ENCODE measurements around the gene ERG. TPM values are rescaled to one million over a fixed set of nuclear protein-coding genes. Genes with fewer than 3 reads are reported as not detected.

Gene ERG
- total RNA-seq (2014; rRNA removed) (not detected in 2 replicates), Bru-seq, nascent RNA (percentile 1 among the genes with signal in this experiment), BruChase-seq, experiment 1, labeled RNA remaining after a 6-hour chase (percentile 1 among the genes with signal in this experiment), BruChase-seq, experiment 2, labeled RNA remaining after a 2-hour chase (percentile 0 among the genes with signal in this experiment)
- long read RNA-seq = 0 reads

- no peak within 1 kb of the TSS for H3K4me3 ChIP-seq (ENCODE audit: low read length)
- no peaks in the 10 kb centered on the region for H3K9me3 ChIP-seq (ENCODE audit: low read length)
- no peak within 1 kb of the TSS for H3K27ac ChIP-seq (ENCODE audit: low read length)
- ATAC-seq = no peak
- no peaks in the 10 kb centered on the region for H3K4me1 ChIP-seq (ENCODE audit: insufficient read depth, low read length)
- BruUV-seq (replicated peaks) = no TSS peak
- H3K4me2 ChIP-seq (ENCODE audit: low read length) = no peak within 1 kb of the TSS
- H3K36me3 ChIP-seq (ENCODE audit: low read depth, low read length) = no peaks in the 10 kb centered on the region
- TF ChIP-seq EZH2phosphoT487 (IDR thresholded peaks at IDR 0.05; ENCODE audit: borderline replicate concordance, low read length) (no peak), EZH2 (IDR thresholded peaks at IDR 0.05; ENCODE audit: low read length, unreplicated experiment) (no peak), CTCF (conservative IDR thresholded peaks at IDR 0.05; ENCODE audit: low read depth, low read length) (no peak)
- H3K9me2 ChIP-seq (replicated peaks; ENCODE audit: low read length) = no peaks in the 10 kb centered on the region
- H3F3A ChIP-seq (ENCODE audit: low read length, unreplicated experiment) = no peaks in the 10 kb centered on the region
- ChIA-PET POLR2A (ENCODE audit: unreplicated experiment) (no interaction called here), CTCF (no interaction called here)
- intact Hi-C loops (cut with micrococcal nuclease) = no loop called here
- peaks cover 37% of the 10 kb centered on the region for H3K27me3 ChIP-seq (ENCODE audit: low read length)
- no peak within 1 kb of the TSS for H3K9ac ChIP-seq (ENCODE audit: low read length)
- no peak for DNase-seq
- no peaks in the 10 kb centered on the region for H4K20me1 ChIP-seq (ENCODE audit: low read length)
- no peaks in the 10 kb centered on the region for H3K79me2 ChIP-seq (ENCODE audit: low read length)
- H2AFZ ChIP-seq (ENCODE audit: low read length) = no peak within 1 kb of the TSS
Observed at GRCh38 chr21:38498057-38498833, at the start of gene ERG. Gene ERG (minus strand): TSS chr21:38498477. CDS start chr21:38498380, 97 bp downstream.

- Histone ChIP-seq H3K4me2 (ENCODE audit: low read length) (no peak overlapping the region), H3K79me2 (ENCODE audit: low read length) (no peaks in the 10 kb centered on the region), H3K9ac (ENCODE audit: low read length) (no peak overlapping the region), H3F3A (ENCODE audit: low read length, unreplicated experiment) (no peaks in the 10 kb centered on the region), H3K9me2 (replicated peaks; ENCODE audit: low read length) (no peaks in the 10 kb centered on the region), H3K27me3 (ENCODE audit: low read length) (peaks cover 47% of the 10 kb centered on the region), H4K20me1 (ENCODE audit: low read length) (no peaks in the 10 kb centered on the region), H3K27ac (ENCODE audit: low read length) (no peak overlapping the region), H3K4me3 (ENCODE audit: low read length) (no peak overlapping the region), H3K36me3 (ENCODE audit: low read depth, low read length) (no peaks in the 10 kb centered on the region), H2AFZ (ENCODE audit: low read length) (no peak overlapping the region), H3K9me3 (ENCODE audit: low read length) (no peaks in the 10 kb centered on the region), H3K4me1 (ENCODE audit: insufficient read depth, low read length) (no peaks in the 10 kb centered on the region)
- POLR2A ChIA-PET (ENCODE audit: unreplicated experiment) = no interaction called here
- ATAC-seq (no peak), DNase-seq (peak; percentile 47)
- intact Hi-C loops (cut with micrococcal nuclease) = no loop called here
- BruUV-seq (replicated peaks) = no TSS peak
- CTCF ChIA-PET = no interaction called here
- no peak for TF ChIP-seq CTCF (conservative IDR thresholded peaks at IDR 0.05; ENCODE audit: low read depth, low read length)
- no peak for TF ChIP-seq EZH2phosphoT487 (IDR thresholded peaks at IDR 0.05; ENCODE audit: borderline replicate concordance, low read length)
- TF ChIP-seq EZH2 (IDR thresholded peaks at IDR 0.05; ENCODE audit: low read length, unreplicated experiment) = no peak
Observed at GRCh38 chr21:38544661-38545060, 46.4 kb upstream of the ERG start.

- BruUV-seq (replicated peaks) = no TSS peak
Observed at GRCh38 chr21:38542263-38542662, 44.0 kb upstream of the ERG start.

More at GRCh38 chr21:38542263-38542662, 44.0 kb upstream of the ERG start:
- Histone ChIP-seq H3K4me1 (ENCODE audit: insufficient read depth, low read length) (no peaks in the 10 kb centered on the region), H2AFZ (ENCODE audit: low read length) (no peak overlapping the region), H3K9ac (ENCODE audit: low read length) (no peak overlapping the region), H3K9me2 (replicated peaks; ENCODE audit: low read length) (no peaks in the 10 kb centered on the region), H3K9me3 (ENCODE audit: low read length) (no peaks in the 10 kb centered on the region), H4K20me1 (ENCODE audit: low read length) (no peaks in the 10 kb centered on the region), H3K79me2 (ENCODE audit: low read length) (no peaks in the 10 kb centered on the region), H3K4me2 (ENCODE audit: low read length) (no peak overlapping the region), H3K27me3 (ENCODE audit: low read length) (peaks cover 53% of the 10 kb centered on the region), H3K4me3 (ENCODE audit: low read length) (no peak overlapping the region), H3K27ac (ENCODE audit: low read length) (no peak overlapping the region), H3F3A (ENCODE audit: low read length, unreplicated experiment) (no peaks in the 10 kb centered on the region), H3K36me3 (ENCODE audit: low read depth, low read length) (no peaks in the 10 kb centered on the region)
- no peak for TF ChIP-seq CTCF (conservative IDR thresholded peaks at IDR 0.05; ENCODE audit: low read depth, low read length)
- no peak for TF ChIP-seq EZH2phosphoT487 (IDR thresholded peaks at IDR 0.05; ENCODE audit: borderline replicate concordance, low read length)
- no peak for TF ChIP-seq EZH2 (IDR thresholded peaks at IDR 0.05; ENCODE audit: low read length, unreplicated experiment)
- ChIA-PET POLR2A (ENCODE audit: unreplicated experiment) (no interaction called here), CTCF (no interaction called here)
- DNase-seq (no peak), ATAC-seq (no peak)
- intact Hi-C loops (cut with micrococcal nuclease) = no loop called here
